GM12875 (cell line): ENCODE results near the gene JUNB.

Experiments used
- H3K4me3 ChIP-seq: one replicate; pipeline ENCODE4 v1.5.1; 2011; ENCODE audit warnings: low read depth, low read length, control low read depth
- CTCF ChIP-seq: IDR thresholded peaks from 2 replicates; pipeline ENCODE4 v1.5.1; 2011; ENCODE audit warnings: low read depth, mild to moderate bottlenecking, control low read depth, inconsistent platforms, low read length, moderate library complexity, borderline replicate concordance; ENCODE audit not compliant: insufficient read depth

JUNB gene

DNA sequence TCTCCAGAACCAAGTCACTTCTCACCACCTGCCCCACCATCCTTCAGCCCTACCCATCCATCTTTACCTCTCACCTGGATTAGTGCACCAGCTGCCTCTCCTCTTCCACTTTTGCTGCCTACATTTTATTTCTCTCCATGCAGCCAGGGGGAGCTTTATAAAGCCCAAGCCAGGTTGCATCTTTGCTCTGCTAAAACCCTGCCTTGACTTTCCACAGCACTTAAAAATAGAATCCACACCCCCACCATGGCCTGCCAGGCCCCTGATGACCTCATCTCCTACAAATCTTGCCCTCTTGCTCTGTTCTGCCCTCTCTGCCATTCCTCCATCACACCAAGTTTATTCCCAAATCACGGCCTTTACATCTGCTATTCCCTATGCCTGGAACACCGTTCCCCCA lies 17.7 kb upstream of the JUNB start:
- no peak overlapping the region for H3K4me3 ChIP-seq
- TF ChIP-seq CTCF, result 0 out of 2 replicates have a peak, but pooled peaks have one; percentile 18

DNA sequence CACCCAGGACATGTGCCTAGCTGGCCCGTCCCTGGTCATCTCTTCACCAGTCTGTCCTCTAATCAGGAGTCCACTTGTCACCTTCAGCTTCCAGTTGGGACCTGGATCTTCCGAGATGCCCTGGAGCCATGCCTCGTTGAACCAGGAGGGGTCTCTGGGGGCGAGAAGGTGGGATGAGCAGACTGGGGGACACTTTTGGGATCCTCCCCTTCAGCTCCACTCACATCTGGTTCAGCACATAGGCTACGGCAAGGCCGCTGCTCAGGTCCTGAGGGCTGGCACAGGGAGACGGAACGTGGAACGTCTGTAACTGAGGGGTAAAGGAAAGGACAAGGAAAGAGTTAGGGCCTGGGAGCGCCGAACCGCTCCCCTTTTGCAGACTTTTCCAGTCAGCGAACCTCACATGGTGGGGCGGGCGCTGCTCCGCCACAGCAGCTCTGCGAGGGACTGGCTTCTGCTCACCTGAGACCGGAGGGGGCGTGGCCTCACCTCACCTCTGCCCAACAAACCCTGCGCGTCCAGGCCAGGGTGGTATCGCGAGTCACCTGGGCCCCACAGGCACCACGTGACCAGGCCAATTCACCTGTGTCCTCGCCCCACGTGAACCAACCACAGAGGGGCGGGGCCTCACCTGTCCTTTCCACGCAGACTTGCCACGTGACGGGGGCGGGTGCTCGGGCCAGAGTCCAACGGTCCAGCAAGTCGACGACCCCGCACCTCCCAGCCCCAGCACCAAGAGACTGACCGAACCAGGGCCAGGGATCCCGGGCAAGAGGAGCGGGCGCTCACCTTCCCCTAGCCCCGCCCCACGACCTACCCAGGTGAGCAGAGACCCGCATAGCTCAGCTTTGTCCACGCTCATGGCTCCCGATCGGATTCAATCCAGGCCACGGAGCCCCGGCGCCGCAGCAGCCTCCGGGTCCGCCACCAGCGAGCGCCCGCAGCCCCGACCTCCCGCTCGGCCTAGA lies 16.4 kb upstream of the JUNB start, which contains the start of gene HOOK2:
Gene HOOK2 (minus strand): TSS at position 965 of the 968 bp plus-strand sequence. CDS start 103 bp downstream, at position 862.
- H3K4me3 ChIP-seq, result peak within 1 kb of the TSS; percentile 74
- TF ChIP-seq CTCF, result no peak

DNA sequence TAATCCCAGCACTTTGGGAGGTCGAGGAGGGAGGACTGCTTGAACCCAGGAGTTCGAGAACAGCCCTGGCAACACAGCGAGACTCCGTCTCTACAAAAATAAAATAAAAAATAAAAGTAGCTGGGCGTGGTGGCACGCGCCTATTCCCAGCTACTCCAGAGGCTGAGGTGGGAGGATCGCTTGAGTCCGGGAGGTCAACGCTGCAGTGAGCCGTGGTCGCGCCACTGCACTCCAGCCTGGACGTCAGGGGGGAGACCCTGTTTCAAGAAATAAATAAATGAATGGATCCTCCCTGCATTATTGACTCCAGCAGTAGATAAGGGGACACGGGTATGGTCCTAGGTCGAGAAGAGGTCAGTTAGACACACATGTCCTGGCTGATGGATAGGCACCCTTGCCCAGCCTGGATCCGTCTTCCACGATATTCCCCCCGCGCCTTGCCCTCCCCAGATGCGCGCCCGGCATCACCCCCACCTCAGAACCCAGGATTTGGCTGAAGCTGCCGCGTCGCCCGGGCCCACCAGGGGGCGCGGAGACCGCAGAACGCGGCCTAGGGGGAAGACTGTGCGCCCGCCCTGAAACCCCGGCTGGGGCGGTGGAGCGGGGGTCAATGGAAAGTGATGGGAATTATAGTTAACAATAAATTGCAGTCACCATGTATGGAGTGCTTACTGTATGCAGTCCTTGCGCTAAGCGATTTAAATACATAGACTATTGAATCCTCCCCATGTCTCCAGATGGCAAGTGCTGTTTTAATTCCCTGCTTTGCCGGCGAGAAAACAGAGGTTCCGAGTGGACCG lies 13.9 kb upstream of the JUNB start:
- peak overlapping the region; percentile 51 for H3K4me3 ChIP-seq
- peak; percentile 95 for TF ChIP-seq CTCF

GRCh38 chr19:12778017-12778904 lies 13.0 kb upstream of the JUNB start:
- no peak for TF ChIP-seq CTCF
- peak overlapping the region; percentile 51 for H3K4me3 ChIP-seq

GRCh38 chr19:12778905-12779161 lies 12.5 kb upstream of the JUNB start:
- no peak for TF ChIP-seq CTCF
- peak overlapping the region; percentile 51 for H3K4me3 ChIP-seq

DNA sequence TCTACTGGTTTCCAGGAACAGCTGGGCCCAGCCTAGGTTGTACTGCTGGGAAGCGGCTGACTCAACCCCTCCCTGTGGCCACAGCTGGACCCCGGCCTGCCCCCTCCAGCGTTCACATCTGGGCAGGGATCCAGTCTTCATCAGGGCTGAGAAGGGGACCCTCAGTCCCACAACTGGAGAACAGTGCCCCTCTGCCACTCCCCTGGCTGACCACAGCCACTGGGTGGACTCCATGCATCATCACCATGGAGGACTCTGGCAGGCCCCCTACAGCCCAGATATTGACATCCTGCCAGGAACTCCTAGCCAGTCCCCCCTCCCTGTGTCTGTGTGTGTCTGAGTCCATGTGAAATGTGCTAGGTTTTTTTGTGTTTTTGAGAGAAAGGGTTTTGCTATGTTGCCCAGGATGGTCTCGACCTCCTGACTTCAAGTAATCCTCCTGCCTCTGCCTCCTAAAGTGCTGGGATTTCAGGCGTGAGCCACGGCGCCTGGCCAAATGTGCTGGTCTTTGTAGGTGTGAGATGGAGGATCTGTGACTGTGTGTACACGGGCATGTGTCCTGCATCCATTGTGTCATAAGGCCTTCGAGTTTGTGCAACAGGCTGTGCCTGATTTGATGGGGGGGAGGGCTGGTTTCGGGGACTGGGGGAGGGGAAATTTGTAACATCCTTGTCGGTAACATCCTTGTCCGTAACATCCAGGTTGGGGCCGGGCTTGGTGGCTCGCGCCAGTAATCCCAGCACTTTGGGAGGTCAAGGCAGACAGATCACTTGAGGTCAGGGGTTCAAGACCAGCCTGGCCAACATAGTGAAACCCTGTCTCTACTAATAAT lies 11.9 kb upstream of the JUNB start:
- peak overlapping the region; percentile 51 for H3K4me3 ChIP-seq
- no peak for TF ChIP-seq CTCF
